HepG2 (cell line): ENCODE results near the gene C4B.
"Not testable (repeated sequence)": the region's sequence is repeated elsewhere in the genome, so short reads cannot be mapped to it uniquely, and the experiment has no call there.

Experiments used
- CHD4 ChIP-seq: fragments of 200-600 bp; sonication (generic); IDR thresholded peaks from 2 replicates; pipeline ENCODE4 v1.7.0; 2017; ENCODE audit warnings: mild to moderate bottlenecking, low read length, borderline replicate concordance
- CREB1 ChIP-seq, 2 experiments: fragments of 450-650 bp in 1 of 2; IDR thresholded peaks; 2 replicates each; pipeline ENCODE4 v1.6.1; 2016 to 2017; ENCODE audit warnings: control low read depth in 1 of 2, mild to moderate bottlenecking in 1 of 2, missing compliant biosample characterization in 1 of 2, missing genetic modification characterization in 1 of 2
- EZH2 ChIP-seq: conservative IDR thresholded peaks from 2 replicates; pipeline ENCODE4 v1.6.1; 2012; ENCODE audit warnings: mild to moderate bottlenecking, low read depth, low read length, moderate library complexity
- HIVEP1 ChIP-seq: sonication (generic); formaldehyde crosslinking; IDR thresholded peaks from 2 replicates; pipeline ENCODE4 v1.4.0; 2020; ENCODE audit warnings: mild to moderate bottlenecking, missing genetic modification reagents
- HNRNPUL1 ChIP-seq: fragments of 200-400 bp; formaldehyde crosslinking; IDR thresholded peaks from 2 replicates; pipeline ENCODE4 v1.6.1; 2017; ENCODE audit warnings: low read depth, mild to moderate bottlenecking, low read length, moderate library complexity
- MAX ChIP-seq: IDR thresholded peaks from 2 replicates; pipeline ENCODE4 v1.6.1; 2012; ENCODE audit warnings: inconsistent platforms
- PRDM10 ChIP-seq: sonication (generic); formaldehyde crosslinking; IDR thresholded peaks from 2 replicates; pipeline ENCODE4 v1.4.0; 2020; ENCODE audit warnings: low read depth, missing genetic modification reagents
- TAF1 ChIP-seq: sonication (generic); formaldehyde crosslinking; IDR thresholded peaks from 2 replicates; pipeline ENCODE4 v1.4.0; 2020; ENCODE audit warnings: missing genetic modification reagents
- ZEB1 ChIP-seq: IDR thresholded peaks from 2 replicates; pipeline ENCODE4 v1.6.1; 2012; ENCODE audit warnings: mild to moderate bottlenecking, low read depth, inconsistent platforms; ENCODE audit not compliant: insufficient replicate concordance
- ZNF331 ChIP-seq: sonication (generic); formaldehyde crosslinking; IDR thresholded peaks from 2 replicates; pipeline ENCODE4 v1.4.0; 2020; ENCODE audit warnings: missing genetic modification reagents
- ZZZ3 ChIP-seq: sonication (generic); formaldehyde crosslinking; IDR thresholded peaks from 2 replicates; pipeline ENCODE4 v1.4.0; 2020; ENCODE audit warnings: missing genetic modification reagents, mild to moderate bottlenecking, borderline replicate concordance

- not testable (repeated sequence) for TF ChIP-seq ZZZ3; HIVEP1; PRDM10 (CRISPR knock-in tag); TAF1 (CRISPR knock-in tag); CREB1 (IDR thresholded peaks at IDR 0.05); CREB1 (CRISPR knock-in tag; IDR thresholded peaks at IDR 0.05); EZH2; CHD4; ZNF331 (CRISPR knock-in tag); MAX; HNRNPUL1; ZEB1
These were observed 20.2 kb upstream of the C4B start for GRCh38 chr6:31994421-31994820.
